ENCODE measurements around the gene HLCS. TPM values are rescaled to one million over a fixed set of nuclear protein-coding genes. Genes with fewer than 3 reads are reported as not detected.

HLCS gene
- total and polyA plus RNA-seq, 2 experiments from 2014 or later: 12.4 to 20.1 TPM

DNA sequence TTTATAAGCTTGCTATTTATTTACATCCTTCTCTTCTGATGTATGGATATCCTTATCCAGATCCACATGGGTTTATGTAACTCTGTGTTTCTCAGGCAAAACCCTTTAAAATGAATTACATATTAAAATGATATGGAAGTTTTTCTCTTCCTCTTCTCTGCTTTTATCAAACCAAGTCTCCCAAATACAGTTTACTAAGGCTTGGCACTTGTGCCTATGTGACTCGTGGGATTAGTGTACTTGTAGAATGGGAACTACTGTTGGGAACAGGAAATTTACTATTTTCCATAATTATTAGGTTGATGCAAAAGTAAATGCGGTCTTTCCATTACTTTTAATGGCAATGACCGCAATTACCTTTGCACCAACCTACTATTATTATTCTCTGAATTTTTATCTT lies 252.7 kb downstream of the HLCS start:
- peaks cover 98% of the 10 kb centered on the region for H3K27me3 ChIP-seq
- TF ChIP-seq, protein P1, sequence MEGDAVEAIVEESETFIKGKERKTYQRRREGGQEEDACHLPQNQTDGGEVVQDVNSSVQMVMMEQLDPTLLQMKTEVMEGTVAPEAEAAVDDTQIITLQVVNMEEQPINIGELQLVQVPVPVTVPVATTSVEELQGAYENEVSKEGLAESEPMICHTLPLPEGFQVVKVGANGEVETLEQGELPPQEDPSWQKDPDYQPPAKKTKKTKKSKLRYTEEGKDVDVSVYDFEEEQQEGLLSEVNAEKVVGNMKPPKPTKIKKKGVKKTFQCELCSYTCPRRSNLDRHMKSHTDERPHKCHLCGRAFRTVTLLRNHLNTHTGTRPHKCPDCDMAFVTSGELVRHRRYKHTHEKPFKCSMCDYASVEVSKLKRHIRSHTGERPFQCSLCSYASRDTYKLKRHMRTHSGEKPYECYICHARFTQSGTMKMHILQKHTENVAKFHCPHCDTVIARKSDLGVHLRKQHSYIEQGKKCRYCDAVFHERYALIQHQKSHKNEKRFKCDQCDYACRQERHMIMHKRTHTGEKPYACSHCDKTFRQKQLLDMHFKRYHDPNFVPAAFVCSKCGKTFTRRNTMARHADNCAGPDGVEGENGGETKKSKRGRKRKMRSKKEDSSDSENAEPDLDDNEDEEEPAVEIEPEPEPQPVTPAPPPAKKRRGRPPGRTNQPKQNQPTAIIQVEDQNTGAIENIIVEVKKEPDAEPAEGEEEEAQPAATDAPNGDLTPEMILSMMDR (IDR thresholded peaks at IDR 0.05; ENCODE audit: low read depth, low read length): no peak
- no peak overlapping the region for H3K4me3 ChIP-seq
- H3K27ac ChIP-seq: no peak overlapping the region
- no peaks in the 10 kb centered on the region for H3K9me3 ChIP-seq (ENCODE audit: low read depth)
- H3K4me1 ChIP-seq (ENCODE audit: low read depth): no peaks in the 10 kb centered on the region
- no peaks in the 10 kb centered on the region for H3K36me3 ChIP-seq
- no peak for DNase-seq (ENCODE audit: low read depth in 1 of 2, low spot score in 1 of 2)

DNA sequence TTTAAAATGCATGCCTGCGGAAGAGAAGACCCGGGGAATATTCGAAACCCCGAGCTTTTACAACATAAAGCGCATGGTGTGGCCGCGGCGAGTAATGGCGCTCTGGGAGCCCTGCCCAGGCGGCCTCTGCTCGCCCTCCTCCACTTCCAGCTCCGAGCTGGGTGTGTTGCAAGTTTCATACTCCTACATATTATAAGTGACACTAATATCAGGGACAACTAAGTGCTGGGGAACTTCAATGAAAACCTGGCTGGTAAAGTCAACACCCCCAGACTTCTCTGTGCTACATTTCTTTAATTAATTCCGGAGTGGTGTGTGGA lies 255.8 kb downstream of the HLCS start:
- no peaks in the 10 kb centered on the region for H3K9me3 ChIP-seq (ENCODE audit: low read depth)
- no peak overlapping the region for H3K27ac ChIP-seq
- peak overlapping the region; percentile 7 for H3K4me3 ChIP-seq
- TF ChIP-seq, protein P1 (IDR thresholded peaks at IDR 0.05; ENCODE audit: low read depth, low read length): no peak
- no peaks in the 10 kb centered on the region for H3K36me3 ChIP-seq
- DNase-seq (ENCODE audit: low read depth in 1 of 2, low spot score in 1 of 2): peak; percentile 29 to 44
- H3K27me3 ChIP-seq: peaks cover 100% of the 10 kb centered on the region
- H3K4me1 ChIP-seq (ENCODE audit: low read depth): no peaks in the 10 kb centered on the region

DNA sequence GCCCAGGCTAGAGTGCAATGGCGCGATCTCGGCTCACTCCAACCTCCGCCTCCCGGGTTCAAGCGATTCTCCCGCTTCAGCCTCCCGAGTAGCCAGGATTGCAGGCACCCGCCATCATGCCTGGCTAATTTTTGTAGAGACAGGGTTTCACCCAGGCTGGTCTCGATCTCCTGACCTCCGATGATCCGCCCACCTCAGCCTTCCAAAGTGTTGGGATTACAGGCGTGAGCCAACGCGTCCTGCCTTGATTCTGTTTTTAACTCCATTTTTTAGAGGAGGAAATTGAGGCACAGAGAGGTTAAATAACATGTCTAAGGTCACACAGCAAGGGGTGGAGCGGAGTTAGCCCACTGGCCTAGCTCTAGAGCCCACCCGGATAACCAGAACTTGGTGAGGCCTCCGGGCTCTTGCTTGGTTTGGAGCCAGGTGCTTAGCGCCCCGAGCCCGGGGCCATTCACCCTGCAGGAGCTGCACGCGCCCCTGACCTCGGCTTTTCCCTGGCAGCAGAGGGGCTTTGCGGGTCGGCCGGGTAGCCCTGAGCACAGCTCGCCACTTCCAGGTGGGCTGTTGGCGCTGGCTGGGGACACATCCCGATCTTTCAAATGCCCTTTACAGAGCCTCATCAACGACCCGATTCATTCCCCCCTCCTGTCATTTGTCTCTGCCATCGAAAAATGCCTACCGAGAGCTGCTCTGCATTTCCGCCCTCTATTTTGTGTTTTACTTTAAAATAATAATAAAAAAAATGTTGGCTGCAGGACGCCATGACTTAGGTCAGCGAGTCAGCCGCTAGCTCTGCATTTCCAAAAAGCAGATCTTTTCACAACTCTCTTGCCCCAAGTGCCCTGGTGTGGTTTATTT lies 256.4 kb downstream of the HLCS start:
- no peaks in the 10 kb centered on the region for H3K9me3 ChIP-seq (ENCODE audit: low read depth)
- H3K4me1 ChIP-seq (ENCODE audit: low read depth): no peaks in the 10 kb centered on the region
- peak overlapping the region; percentile 7 for H3K4me3 ChIP-seq
- DNase-seq (ENCODE audit: low read depth in 1 of 2, low spot score in 1 of 2): no peak
- TF ChIP-seq, protein P1 (IDR thresholded peaks at IDR 0.05; ENCODE audit: low read depth, low read length): no peak
- H3K36me3 ChIP-seq: no peaks in the 10 kb centered on the region
- no peak overlapping the region for H3K27ac ChIP-seq
- H3K27me3 ChIP-seq: peaks cover 100% of the 10 kb centered on the region

DNA sequence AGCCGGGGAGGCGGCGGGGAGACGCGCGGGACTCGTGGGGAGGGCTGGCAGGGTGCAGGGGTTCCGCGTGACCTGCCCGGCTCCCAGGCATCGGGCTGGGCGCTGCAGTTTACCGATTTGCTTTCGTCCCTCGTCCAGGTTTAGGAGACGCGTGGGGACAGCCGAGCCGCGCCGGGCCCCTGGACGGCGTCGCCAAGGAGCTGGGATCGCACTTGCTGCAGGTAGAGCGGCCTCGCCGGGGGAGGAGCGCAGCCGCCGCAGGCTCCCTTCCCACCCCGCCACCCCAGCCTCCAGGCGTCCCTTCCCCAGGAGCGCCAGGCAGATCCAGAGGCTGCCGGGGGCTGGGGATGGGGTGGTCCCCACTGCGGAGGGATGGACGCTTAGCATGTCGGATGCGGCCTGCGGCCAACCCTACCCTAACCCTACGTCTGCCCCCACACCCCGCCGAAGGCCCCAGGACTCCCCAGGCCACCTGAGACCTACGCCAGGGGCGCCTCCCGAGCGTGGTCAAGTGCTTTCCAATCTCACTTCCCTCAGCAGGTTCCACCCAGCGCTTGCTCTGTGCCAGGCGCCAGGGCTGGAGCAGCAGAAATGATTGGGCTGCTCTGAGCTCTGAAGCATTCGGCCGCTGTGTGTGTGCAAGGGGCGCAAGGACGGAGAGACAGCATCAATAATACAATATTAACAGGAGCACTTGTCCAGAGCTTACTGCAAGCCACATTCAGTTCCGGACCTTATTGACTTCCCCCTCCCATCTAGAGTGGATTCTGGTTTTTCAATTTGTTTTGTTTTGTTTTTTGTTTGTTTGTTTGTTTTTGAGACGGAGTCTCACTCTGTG lies 257.2 kb downstream of the HLCS start:
- DNase-seq (ENCODE audit: low read depth in 1 of 2, low spot score in 1 of 2): no peak
- Histone ChIP-seq H3K27me3 (peaks cover 100% of the 10 kb centered on the region), H3K4me3 (no peak overlapping the region), H3K4me1 (ENCODE audit: low read depth) (no peaks in the 10 kb centered on the region), H3K9me3 (ENCODE audit: low read depth) (no peaks in the 10 kb centered on the region), H3K36me3 (no peaks in the 10 kb centered on the region), H3K27ac (no peak overlapping the region)
- TF ChIP-seq, protein P1 (IDR thresholded peaks at IDR 0.05; ENCODE audit: low read depth, low read length): no peak

DNA sequence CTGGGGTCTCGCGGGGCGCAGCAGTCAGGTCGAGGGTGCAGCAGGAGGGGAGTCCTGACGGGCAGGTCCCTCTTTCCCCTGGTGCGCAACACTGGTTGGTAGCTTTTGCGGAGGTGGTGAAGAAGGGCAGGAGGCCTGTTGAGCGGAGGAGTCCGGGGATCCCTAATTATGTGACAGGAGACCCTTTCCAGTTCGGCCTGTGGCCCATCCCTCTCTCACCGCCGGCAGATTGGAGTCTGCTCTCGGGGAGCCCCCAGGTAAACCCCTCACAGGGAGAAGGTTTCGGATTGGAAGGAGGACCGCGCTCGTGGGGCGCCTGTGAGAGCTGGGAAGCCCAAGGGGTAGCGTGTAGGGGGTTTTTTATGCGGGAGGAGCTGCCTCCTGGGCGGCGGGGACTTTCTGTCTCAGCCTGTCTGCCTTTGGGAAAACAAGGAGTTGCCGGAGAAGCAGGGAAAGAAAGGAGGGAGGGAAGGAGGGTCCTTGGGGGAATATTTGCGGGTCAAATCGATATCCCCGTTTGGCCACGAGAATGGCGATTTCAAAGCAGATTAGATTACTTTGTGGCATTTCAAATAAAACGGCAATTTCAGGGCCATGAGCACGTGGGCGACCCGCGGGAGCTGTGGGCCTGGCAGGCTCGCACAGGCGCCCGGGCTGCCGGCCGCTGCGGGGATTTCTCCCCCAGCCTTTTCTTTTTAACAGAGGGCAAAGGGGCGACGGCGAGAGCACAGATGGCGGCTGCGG lies 258.0 kb downstream of the HLCS start:
- H3K36me3 ChIP-seq: no peaks in the 10 kb centered on the region
- no peaks in the 10 kb centered on the region for H3K4me1 ChIP-seq (ENCODE audit: low read depth)
- H3K9me3 ChIP-seq (ENCODE audit: low read depth): no peaks in the 10 kb centered on the region
- H3K27me3 ChIP-seq: peaks cover 100% of the 10 kb centered on the region
- no peak overlapping the region for H3K27ac ChIP-seq
- TF ChIP-seq, protein P1 (IDR thresholded peaks at IDR 0.05; ENCODE audit: low read depth, low read length): no peak
- DNase-seq (ENCODE audit: low read depth in 1 of 2, low spot score in 1 of 2): no peak
- no peak overlapping the region for H3K4me3 ChIP-seq
